ENCODE measurements around the gene ZNF230. TPM values are rescaled to one million over a fixed set of nuclear protein-coding genes. Genes with fewer than 3 reads are reported as not detected.

Gene ZNF230
- total RNA-seq, 1 experiment from 2014 or later = 4.0 TPM

GRCh38 chr19:44042147-44042546 lies 39.4 kb downstream of the ZNF230 start:
- Histone ChIP-seq H3K36me3 (ENCODE audit: low read depth) (no peaks in the 10 kb centered on the region), H3K27me3 (ENCODE audit: insufficient read depth, low read depth) (peaks cover 50% of the 10 kb centered on the region), H2AFZ (no peak overlapping the region), H3K27ac (no peak overlapping the region), H3K4me3 (no peak overlapping the region), H3K9me2 (ENCODE audit: insufficient read depth) (no peaks in the 10 kb centered on the region), H3K9me3 (ENCODE audit: insufficient read depth, low read depth) (peaks cover 19% of the 10 kb centered on the region; the same call in 1 of the 2 replicates), H3F3A (ENCODE audit: insufficient read depth, low read depth) (no peaks in the 10 kb centered on the region), H3K79me2 (ENCODE audit: low read depth) (no peaks in the 10 kb centered on the region), H3K4me2 (no peak overlapping the region), H3K4me1 (replicated peaks; ENCODE audit: insufficient read depth) (no peaks in the 10 kb centered on the region), H4K20me1 (ENCODE audit: insufficient read depth) (no peaks in the 10 kb centered on the region)
- no peak for TF ChIP-seq CTCF (conservative IDR thresholded peaks at IDR 0.05)
- TF ChIP-seq EZH2 (IDR thresholded peaks at IDR 0.05; ENCODE audit: low read depth) = no peak
- CTCF ChIA-PET = no interaction called here
- POLR2A ChIA-PET (ENCODE audit: unreplicated experiment) = interaction anchor here (0.6 kb wide), 1 partner anchor 107 kb away, joined by 15 read pairs; no protein-coding TSS in a partner anchor
- no TSS peak for BruUV-seq (replicated peaks)
- intact Hi-C loops (cut with micrococcal nuclease; ENCODE audit: unreplicated experiment) = no loop called here
- DNase-seq = no peak

GRCh38 chr19:44050740-44051649 lies 48.2 kb downstream of the ZNF230 start:
- TSS peak; percentile 25 for BruUV-seq (replicated peaks)
- TF ChIP-seq EZH2 (IDR thresholded peaks at IDR 0.05; ENCODE audit: low read depth) (no peak), CTCF (conservative IDR thresholded peaks at IDR 0.05) (no peak)
- peaks cover 17% of the 10 kb centered on the region for H3K4me1 ChIP-seq (replicated peaks; ENCODE audit: insufficient read depth)
- peak overlapping the region; percentile 93 for H2AFZ ChIP-seq
- no peaks in the 10 kb centered on the region for H4K20me1 ChIP-seq (ENCODE audit: insufficient read depth)
- H3K9me2 ChIP-seq (ENCODE audit: insufficient read depth) = no peaks in the 10 kb centered on the region
- peak overlapping the region; percentile 42 for H3K27ac ChIP-seq
- ChIA-PET CTCF (interaction anchor here (0.6 kb wide), 1 partner anchor 161 kb away, joined by 8 read pairs; the partner anchor contains the start of gene ZNF227), POLR2A (ENCODE audit: unreplicated experiment) (interaction anchor here (0.6 to 1.1 kb wide), 6 partner anchors 29 to 383 kb away, joined by 3 to 7 read pairs (median 5); partner anchors contain the start of gene ZNF283)
- peaks cover 3% of the 10 kb centered on the region; the same call in 1 of the 2 replicates for H3K27me3 ChIP-seq (ENCODE audit: insufficient read depth, low read depth)
- peaks cover 7% of the 10 kb centered on the region; the same call in 1 of the 2 replicates for H3K79me2 ChIP-seq (ENCODE audit: low read depth)
- peak overlapping the region; percentile 83 for H3K4me2 ChIP-seq
- peaks cover 16% of the 10 kb centered on the region; the same call in 1 of the 2 replicates for H3F3A ChIP-seq (ENCODE audit: insufficient read depth, low read depth)
- DNase-seq = peak; percentile 51 to 74
- no peaks in the 10 kb centered on the region for H3K36me3 ChIP-seq (ENCODE audit: low read depth)
- H3K9me3 ChIP-seq (ENCODE audit: insufficient read depth, low read depth) = peaks cover 11% of the 10 kb centered on the region; the same call in 1 of the 2 replicates
- intact Hi-C loops (cut with micrococcal nuclease; ENCODE audit: unreplicated experiment) = loop anchor here (1.0 to 5.0 kb wide), 6 partner anchors 26 to 114 kb away; partner anchors contain the start of genes ZNF155, ZNF222, ZNF224 and ZNF225
- peak overlapping the region; percentile 64 for H3K4me3 ChIP-seq

GRCh38 chr19:44051650-44052402 lies 49.1 kb downstream of the ZNF230 start, which contains the start of gene ZNF223:
Gene ZNF223 (plus strand): TSS chr19:44052036. CDS start chr19:44055177, 3,141 bp downstream.
- no peaks in the 10 kb centered on the region for H4K20me1 ChIP-seq (ENCODE audit: insufficient read depth)
- H3F3A ChIP-seq (ENCODE audit: insufficient read depth, low read depth) = peaks cover 16% of the 10 kb centered on the region; the same call in 1 of the 2 replicates
- peaks cover 7% of the 10 kb centered on the region; the same call in 1 of the 2 replicates for H3K79me2 ChIP-seq (ENCODE audit: low read depth)
- intact Hi-C loops (cut with micrococcal nuclease; ENCODE audit: unreplicated experiment) = loop anchor here (1.0 to 5.0 kb wide), 7 partner anchors 21 to 115 kb away; partner anchors contain the start of genes ZNF155, ZNF222, ZNF224 and ZNF225
- H3K36me3 ChIP-seq (ENCODE audit: low read depth) = 0 out of 2 replicates have a peak, but pooled peaks cover 2% of the 10 kb centered on the region
- CTCF ChIA-PET = interaction anchor here (0.6 kb wide), 1 partner anchor 211 kb away, joined by 3 read pairs; no protein-coding TSS in a partner anchor
- TF ChIP-seq EZH2 (IDR thresholded peaks at IDR 0.05; ENCODE audit: low read depth) (no peak), CTCF (conservative IDR thresholded peaks at IDR 0.05) (no peak)
- H3K4me3 ChIP-seq = peak within 1 kb of the TSS; percentile 64
- peaks cover 17% of the 10 kb centered on the region for H3K4me1 ChIP-seq (replicated peaks; ENCODE audit: insufficient read depth)
- no peaks in the 10 kb centered on the region for H3K27me3 ChIP-seq (ENCODE audit: insufficient read depth, low read depth)
- peak within 1 kb of the TSS; percentile 83 for H3K4me2 ChIP-seq
- peak within 1 kb of the TSS; percentile 42 for H3K27ac ChIP-seq
- H2AFZ ChIP-seq = peak within 1 kb of the TSS; percentile 93
- DNase-seq = peak; percentile 94 to 97
- peaks cover 9% of the 10 kb centered on the region; the same call in 1 of the 2 replicates for H3K9me3 ChIP-seq (ENCODE audit: insufficient read depth, low read depth)
- no TSS peak for BruUV-seq (replicated peaks)
- no peaks in the 10 kb centered on the region for H3K9me2 ChIP-seq (ENCODE audit: insufficient read depth)
- POLR2A ChIA-PET (ENCODE audit: unreplicated experiment) = interaction anchor here (0.6 to 1.1 kb wide), 4 partner anchors 36 to 383 kb away, joined by 3 to 7 read pairs (median 6); partner anchors contain the start of gene ZNF283
